K562 (cell line): ENCODE data around the gene CCL21. TPM values are rescaled to one million over a fixed set of nuclear protein-coding genes. Genes with fewer than 3 reads are reported as not detected.

Experiments
- MLLT1 ChIP-seq, 2 experiments: fragments of 450-650 bp; IDR thresholded peaks; 2 replicates each; pipeline ENCODE4 v1.6.1; 2016
- REST ChIP-seq, 2 experiments: fragments of 450-650 bp; formaldehyde crosslinking in 1 of 2; IDR thresholded peaks; 2 replicates each; pipeline versions ENCODE4 v1.4.0 to v1.6.1; 2014 to 2020; ENCODE audit warnings: mild to moderate bottlenecking in 2 of 2, borderline replicate concordance in 1 of 2, low read depth in 1 of 2
- SOX6 ChIP-seq: fragments of 450-650 bp; IDR thresholded peaks from 2 replicates; pipeline ENCODE4 v1.6.1; 2014; ENCODE audit warnings: mild to moderate bottlenecking
- SRF ChIP-seq, 2 experiments: fragments of 250-450, 450-650 bp in 1 of 2; sonication (Bioruptor Pico) in 1 of 2; sonication (generic) in 1 of 2; formaldehyde crosslinking; IDR thresholded peaks; 2 replicates each; pipeline versions ENCODE4 v1.5.0 to v1.5.1; 2020 to 2022; ENCODE audit warnings: mild to moderate bottlenecking in 1 of 2, missing genetic modification reagents in 1 of 2
- ZNF133 ChIP-seq: fragments of 250-450 bp; sonication (Bioruptor Pico); IDR thresholded peaks from 2 replicates; pipeline ENCODE4 v1.4.0; 2020; ENCODE audit warnings: mild to moderate bottlenecking
- polyA plus RNA-seq, 8 experiments: library from polyadenylated mRNA; depleted of rRNA in 4 of 8; stranded (reverse) in 5 of 8; unstranded in 3 of 8; fragments of >200 nt; fragmentation: Nextera tagmentation in 2 of 8; fragmentation: Illumina TruSeq in 1 of 8; extraction: Ambion mirVana in 2 of 8; extraction: Trizol in 1 of 8; gene quantifications; 2 replicates each; pipeline versions ENCODE4 v1.2.1 to v1.2.3, GENCODE V29; 2011 to 2014; ENCODE audit warnings: inconsistent platforms in 1 of 8, missing spikeins in 1 of 8
- total RNA-seq, 7 experiments: library from RNA; depleted of rRNA in 6 of 7; stranded (reverse); fragments of >200 nt in 6 of 7; fragmentation: Illumina TruSeq in 2 of 7; extraction: Trizol in 2 of 7; gene quantifications; 2 replicates each; pipeline versions ENCODE4 v1.2.1 to v1.2.3, GENCODE V29; 2011 to 2021; ENCODE audit warnings: low replicate concordance in 1 of 7
- TF ChIP-seq, protein P1 (sequence below), 2 experiments: fragments of 450-650 bp in 1 of 2; sonication (generic) in 1 of 2; formaldehyde crosslinking in 1 of 2; IDR thresholded peaks; 2 replicates each; pipeline versions ENCODE4 v1.7.1 to v1.9.0; 2016 to 2022; ENCODE audit warnings: inconsistent platforms in 1 of 2, mild to moderate bottlenecking in 1 of 2, missing genetic modification reagents in 1 of 2

The CCL21 gene
- total and polyA plus RNA-seq, 9 of the 15 experiments (the other 6 are each of a cell fraction or from before 2014, with no cell fraction given): not detected

DNA sequence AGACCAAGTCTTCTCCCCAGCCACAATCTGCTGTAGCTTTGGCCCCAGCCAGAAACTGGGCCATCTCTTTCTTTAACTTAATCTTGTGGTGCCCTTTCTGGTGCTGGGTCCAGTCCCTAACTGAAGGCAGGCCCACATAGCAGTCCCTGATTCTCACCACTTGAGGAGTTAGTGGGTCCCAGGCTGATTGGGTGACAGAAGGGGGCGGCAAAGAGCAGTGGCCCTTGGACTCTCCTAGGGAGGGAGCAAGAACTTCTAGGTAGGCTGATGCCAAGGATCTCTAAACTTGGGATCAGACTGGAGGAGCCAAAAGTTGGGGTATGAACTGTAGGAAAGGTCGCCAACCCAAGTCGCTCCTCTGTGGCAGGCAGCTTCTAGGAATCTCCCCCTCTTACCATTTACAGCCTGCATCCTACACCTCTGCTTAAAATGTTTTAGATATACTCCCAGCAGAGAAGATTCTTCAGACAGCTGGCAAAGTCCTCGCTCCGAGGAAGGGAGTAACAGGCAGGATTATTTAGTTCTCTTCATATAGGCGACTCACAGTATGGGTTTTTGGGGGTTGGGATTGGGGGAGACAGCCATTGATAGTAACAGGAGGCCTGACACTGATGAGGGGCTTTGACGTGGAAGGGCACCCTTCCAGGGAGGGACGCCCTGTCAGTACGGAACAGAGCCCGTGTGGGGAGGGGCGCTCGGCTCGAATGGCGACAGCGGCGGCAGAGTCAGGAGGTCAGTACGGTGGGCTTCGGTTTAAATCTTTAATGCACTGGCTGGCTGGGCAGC is 45.5 kb downstream of the CCL21 start (continued):
- TF ChIP-seq REST (IDR thresholded peaks at IDR 0.05; ENCODE audit: borderline replicate concordance) (peak; percentile 45; the same call in 1 of the 2 replicates), REST (CRISPR knock-in tag; IDR thresholded peaks at IDR 0.05; ENCODE audit: low read depth) (no peak), SOX6 (0 out of 2 replicates have a peak, but pooled peaks have one; percentile 15), ZNF133 (CRISPR knock-in tag) (no peak), SRF (CRISPR knock-in tag; IDR thresholded peaks at IDR 0.05) (peak in 1 of 2 experiments; percentile 68; a peak in 1 of 4 replicates), MLLT1 (IDR thresholded peaks at IDR 0.05) (peak in 1 of 2 experiments; percentile 74; a peak in 2 of 4 replicates)
- TF ChIP-seq, protein P1, sequence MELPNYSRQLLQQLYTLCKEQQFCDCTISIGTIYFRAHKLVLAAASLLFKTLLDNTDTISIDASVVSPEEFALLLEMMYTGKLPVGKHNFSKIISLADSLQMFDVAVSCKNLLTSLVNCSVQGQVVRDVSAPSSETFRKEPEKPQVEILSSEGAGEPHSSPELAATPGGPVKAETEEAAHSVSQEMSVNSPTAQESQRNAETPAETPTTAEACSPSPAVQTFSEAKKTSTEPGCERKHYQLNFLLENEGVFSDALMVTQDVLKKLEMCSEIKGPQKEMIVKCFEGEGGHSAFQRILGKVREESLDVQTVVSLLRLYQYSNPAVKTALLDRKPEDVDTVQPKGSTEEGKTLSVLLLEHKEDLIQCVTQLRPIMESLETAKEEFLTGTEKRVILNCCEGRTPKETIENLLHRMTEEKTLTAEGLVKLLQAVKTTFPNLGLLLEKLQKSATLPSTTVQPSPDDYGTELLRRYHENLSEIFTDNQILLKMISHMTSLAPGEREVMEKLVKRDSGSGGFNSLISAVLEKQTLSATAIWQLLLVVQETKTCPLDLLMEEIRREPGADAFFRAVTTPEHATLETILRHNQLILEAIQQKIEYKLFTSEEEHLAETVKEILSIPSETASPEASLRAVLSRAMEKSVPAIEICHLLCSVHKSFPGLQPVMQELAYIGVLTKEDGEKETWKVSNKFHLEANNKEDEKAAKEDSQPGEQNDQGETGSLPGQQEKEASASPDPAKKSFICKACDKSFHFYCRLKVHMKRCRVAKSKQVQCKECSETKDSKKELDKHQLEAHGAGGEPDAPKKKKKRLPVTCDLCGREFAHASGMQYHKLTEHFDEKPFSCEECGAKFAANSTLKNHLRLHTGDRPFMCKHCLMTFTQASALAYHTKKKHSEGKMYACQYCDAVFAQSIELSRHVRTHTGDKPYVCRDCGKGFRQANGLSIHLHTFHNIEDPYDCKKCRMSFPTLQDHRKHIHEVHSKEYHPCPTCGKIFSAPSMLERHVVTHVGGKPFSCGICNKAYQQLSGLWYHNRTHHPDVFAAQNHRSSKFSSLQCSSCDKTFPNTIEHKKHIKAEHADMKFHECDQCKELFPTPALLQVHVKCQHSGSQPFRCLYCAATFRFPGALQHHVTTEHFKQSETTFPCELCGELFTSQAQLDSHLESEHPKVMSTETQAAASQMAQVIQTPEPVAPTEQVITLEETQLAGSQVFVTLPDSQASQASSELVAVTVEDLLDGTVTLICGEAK (IDR thresholded peaks at IDR 0.05): peak; percentile 28; the same call in 1 of the 2 replicates
- TF ChIP-seq, protein P1 (CRISPR knock-in tag; IDR thresholded peaks at IDR 0.05): no peak
